LNCAP (cell line): Measurements from ENCODE around the gene ATP6V1B1.

Source experiments
- CTCF ChIP-seq: fragments of 450-650 bp; IDR thresholded peaks from 2 replicates; pipeline ENCODE4 v1.5.1; 2017; ENCODE audit warnings: mild to moderate bottlenecking

ATP6V1B1 gene

GRCh38 chr2:70987386-70987785 lies 51.7 kb downstream of the ATP6V1B1 start:
- TF ChIP-seq CTCF: no peak

GRCh38 chr2:70988151-70988550 lies 52.5 kb downstream of the ATP6V1B1 start:
- TF ChIP-seq CTCF: no peak

GRCh38 chr2:70988726-70989648 lies 53.3 kb downstream of the ATP6V1B1 start:
- TF ChIP-seq CTCF: no peak

- no peak for TF ChIP-seq CTCF
Measured at GRCh38 chr2:70990216-70990615, 54.5 kb downstream of the ATP6V1B1 start.

- TF ChIP-seq CTCF: no peak
Measured at GRCh38 chr2:70991142-70991541, 55.4 kb downstream of the ATP6V1B1 start.

GRCh38 chr2:70991742-70992141 lies 56.0 kb downstream of the ATP6V1B1 start:
- TF ChIP-seq CTCF: no peak

- no peak for TF ChIP-seq CTCF
Measured at GRCh38 chr2:70992945-70993853, 57.5 kb downstream of the ATP6V1B1 start.
